Measurements from ENCODE around the gene AIRE.

DNA sequence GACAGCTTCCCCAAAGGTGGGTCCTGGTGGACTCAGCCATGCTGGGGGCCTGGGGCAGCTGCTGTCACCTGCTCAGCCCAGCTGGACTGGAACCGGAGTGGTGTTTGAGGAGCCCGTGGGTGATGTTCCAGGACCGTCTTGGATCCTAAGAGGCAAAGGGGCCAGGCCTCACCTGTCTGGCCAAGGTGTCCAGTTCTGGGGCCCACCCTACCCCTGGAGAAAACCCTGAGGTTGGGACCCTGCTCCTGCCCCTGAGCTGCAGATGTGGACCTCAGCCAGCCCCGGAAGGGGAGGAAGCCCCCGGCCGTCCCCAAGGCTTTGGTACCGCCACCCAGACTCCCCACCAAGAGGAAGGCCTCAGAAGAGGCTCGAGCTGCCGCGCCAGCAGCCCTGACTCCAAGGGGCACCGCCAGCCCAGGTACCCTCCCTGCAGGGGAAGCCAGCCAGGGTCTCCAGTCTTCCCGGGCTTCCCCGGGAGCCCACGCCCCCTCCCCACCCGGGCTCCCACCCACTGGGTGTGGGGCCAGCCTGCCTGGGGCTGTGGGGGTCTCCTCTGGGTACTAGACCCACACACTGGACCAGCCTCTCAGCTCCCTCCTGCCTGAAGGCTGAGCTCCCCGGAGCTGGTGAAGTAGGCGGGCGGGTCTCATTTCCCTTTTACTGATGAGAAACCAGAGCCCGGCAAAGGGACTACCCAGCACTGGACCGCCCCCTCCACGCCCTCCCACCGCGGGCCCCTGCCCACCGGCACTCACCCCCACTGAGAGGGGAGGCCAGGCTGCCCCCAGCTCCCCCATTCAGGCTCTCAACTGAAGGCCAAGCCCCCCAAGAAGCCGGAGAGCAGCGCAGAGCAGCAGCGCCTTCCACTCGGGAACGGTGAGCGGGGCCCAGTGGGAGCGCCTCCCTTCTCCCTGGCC is 1.3 kb downstream of the AIRE start:
- TF ChIP-seq, protein P1, sequence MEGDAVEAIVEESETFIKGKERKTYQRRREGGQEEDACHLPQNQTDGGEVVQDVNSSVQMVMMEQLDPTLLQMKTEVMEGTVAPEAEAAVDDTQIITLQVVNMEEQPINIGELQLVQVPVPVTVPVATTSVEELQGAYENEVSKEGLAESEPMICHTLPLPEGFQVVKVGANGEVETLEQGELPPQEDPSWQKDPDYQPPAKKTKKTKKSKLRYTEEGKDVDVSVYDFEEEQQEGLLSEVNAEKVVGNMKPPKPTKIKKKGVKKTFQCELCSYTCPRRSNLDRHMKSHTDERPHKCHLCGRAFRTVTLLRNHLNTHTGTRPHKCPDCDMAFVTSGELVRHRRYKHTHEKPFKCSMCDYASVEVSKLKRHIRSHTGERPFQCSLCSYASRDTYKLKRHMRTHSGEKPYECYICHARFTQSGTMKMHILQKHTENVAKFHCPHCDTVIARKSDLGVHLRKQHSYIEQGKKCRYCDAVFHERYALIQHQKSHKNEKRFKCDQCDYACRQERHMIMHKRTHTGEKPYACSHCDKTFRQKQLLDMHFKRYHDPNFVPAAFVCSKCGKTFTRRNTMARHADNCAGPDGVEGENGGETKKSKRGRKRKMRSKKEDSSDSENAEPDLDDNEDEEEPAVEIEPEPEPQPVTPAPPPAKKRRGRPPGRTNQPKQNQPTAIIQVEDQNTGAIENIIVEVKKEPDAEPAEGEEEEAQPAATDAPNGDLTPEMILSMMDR (conservative IDR thresholded peaks at IDR 0.05 in 1 of 2, IDR thresholded peaks at IDR 0.05 in 1 of 2; ENCODE audit: low read depth in 1 of 2, low read length in 2 of 2) = no peak
- TF ChIP-seq EZH2 (IDR thresholded peaks at IDR 0.05; ENCODE audit: low read length, missing control alignments) = no peak

Data from fibroblast of lung (primary cell).